ENCODE results near the gene LENEP.

LENEP gene

DNA sequence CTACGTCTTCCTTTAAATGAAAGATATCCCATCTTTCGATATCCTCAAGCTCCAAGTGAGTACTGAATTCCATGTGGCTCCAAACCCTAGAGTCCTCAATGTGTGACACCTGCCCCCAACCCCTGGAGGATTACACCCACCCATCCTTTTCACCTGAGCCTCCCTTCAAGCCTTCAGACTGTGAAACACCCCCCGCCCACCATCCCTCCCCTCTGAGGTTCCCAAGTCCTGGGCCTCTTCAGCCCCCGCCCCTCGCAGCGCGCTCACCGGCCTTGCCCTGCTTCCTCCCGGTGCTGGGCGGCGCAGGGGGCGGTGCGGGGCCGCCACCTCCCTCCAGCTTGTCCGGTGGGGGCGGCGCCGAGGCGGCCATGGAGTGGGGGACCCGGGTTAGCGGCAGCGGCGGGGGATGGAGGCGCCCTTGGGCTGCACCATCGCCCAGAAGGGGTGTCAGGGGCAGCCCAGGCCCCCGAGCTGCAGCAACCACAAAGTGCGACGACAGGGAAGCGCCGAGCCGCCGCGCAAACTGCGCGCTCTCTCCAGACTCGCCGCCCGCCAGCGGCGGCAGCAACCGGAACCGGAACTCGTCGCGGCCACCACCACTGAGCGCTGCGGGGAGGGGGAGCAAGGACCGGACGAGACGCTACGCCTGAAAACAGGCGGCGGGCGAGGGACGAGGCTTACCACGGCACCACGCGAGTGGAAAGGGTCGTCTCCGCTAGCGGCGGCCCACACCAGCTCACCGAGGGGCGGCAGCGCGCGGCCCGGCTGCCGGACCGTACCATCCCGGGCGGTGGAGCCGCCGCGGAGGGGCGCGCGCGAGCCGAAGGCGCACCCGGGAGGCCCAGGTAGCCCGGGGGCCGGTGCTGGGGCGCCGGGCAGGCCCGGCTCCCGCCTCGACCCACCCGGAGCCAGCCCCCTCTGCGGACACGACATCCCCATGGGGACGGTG is 31.9 kb upstream of the LENEP start, which contains the start of gene PYGO2:
Gene PYGO2 (minus strand): TSS at position 576 of the 949 bp plus-strand sequence. CDS start 206 bp downstream, at position 370.
- no peaks in the 10 kb centered on the region for H3K27me3 ChIP-seq (ENCODE audit: insufficient read depth, low read length)
- H3K79me2 ChIP-seq (ENCODE audit: control insufficient read depth, insufficient read depth, low read length, unreplicated experiment), result peaks cover 14% of the 10 kb centered on the region
- H3K4me3 ChIP-seq (ENCODE audit: low read depth, low read length), result peak within 1 kb of the TSS; percentile 83
- H2AFZ ChIP-seq (ENCODE audit: low read length, unreplicated experiment), result peak within 1 kb of the TSS; percentile 57
- peaks cover 3% of the 10 kb centered on the region; the same call in 1 of the 2 replicates for H3K36me3 ChIP-seq (ENCODE audit: insufficient read depth, low read length)
- H3K4me1 ChIP-seq (ENCODE audit: control insufficient read depth, insufficient read depth, low read length, unreplicated experiment), result peaks cover 34% of the 10 kb centered on the region
- H3K27ac ChIP-seq (ENCODE audit: low read depth, low read length), result peak within 1 kb of the TSS; percentile 80

DNA sequence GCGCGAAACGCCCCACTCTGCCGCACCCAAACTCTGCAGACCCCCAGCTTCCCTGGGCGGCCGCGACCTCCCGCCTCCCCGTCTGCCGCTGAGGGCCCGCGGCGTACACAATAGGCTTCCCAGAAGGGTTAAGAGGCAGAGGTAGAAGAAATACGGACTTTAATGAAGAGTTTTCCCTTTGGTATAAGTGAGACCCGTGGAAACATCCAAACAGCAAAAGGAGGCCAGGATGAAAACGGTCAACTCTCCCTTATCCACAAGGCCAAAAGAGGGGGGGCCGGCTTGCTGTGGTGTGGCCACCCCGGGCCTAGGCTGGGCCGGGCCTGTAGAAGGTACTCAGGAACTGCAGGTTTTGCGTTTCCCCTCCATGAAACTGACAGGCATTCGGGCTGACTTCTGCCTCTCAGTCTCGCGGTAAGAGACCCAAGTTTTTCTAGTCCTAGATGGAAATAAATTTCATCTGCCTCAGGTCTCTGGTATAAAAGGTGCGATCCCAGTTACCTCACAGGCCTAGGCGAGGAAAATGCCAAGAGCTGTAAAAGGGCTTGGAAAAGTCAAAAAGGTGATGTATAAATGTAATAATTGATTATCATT is 31.1 kb upstream of the LENEP start:
- Histone ChIP-seq H3K4me3 (ENCODE audit: low read depth, low read length) (peak overlapping the region; percentile 83), H3K4me1 (ENCODE audit: control insufficient read depth, insufficient read depth, low read length, unreplicated experiment) (peaks cover 36% of the 10 kb centered on the region), H3K27me3 (ENCODE audit: insufficient read depth, low read length) (no peaks in the 10 kb centered on the region), H3K27ac (ENCODE audit: low read depth, low read length) (peak overlapping the region; percentile 80), H3K79me2 (ENCODE audit: control insufficient read depth, insufficient read depth, low read length, unreplicated experiment) (peaks cover 22% of the 10 kb centered on the region), H3K36me3 (ENCODE audit: insufficient read depth, low read length) (peaks cover 3% of the 10 kb centered on the region; the same call in 1 of the 2 replicates), H2AFZ (ENCODE audit: low read length, unreplicated experiment) (no peak overlapping the region)

DNA sequence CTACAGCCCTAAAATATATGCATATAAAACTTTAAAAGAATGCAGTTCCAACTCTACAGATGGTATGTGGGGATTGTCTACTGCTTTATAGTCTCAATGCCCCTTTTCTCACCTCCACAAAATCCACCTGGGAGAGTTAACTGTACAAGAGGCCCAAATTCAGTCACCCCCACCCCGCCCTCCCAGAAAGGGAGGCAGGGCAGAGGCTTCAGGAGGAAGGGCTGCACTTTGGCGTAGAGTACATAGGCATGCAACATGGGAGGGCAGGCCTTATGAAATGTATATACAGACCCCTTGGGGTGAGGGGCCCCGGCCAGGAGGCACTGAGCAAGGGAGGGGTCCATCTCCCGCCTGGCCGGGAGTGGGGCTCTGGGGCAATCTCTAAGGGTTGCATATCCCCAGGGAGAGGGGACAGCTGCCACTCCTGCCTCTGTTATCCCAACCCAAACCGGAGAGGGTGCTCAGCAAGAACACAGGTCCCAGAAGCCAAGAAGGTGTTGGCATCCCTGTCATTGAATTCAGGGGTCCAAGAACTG is 30.5 kb upstream of the LENEP start:
- Histone ChIP-seq H3K27me3 (ENCODE audit: insufficient read depth, low read length) (no peaks in the 10 kb centered on the region), H3K79me2 (ENCODE audit: control insufficient read depth, insufficient read depth, low read length, unreplicated experiment) (peaks cover 28% of the 10 kb centered on the region), H3K4me1 (ENCODE audit: control insufficient read depth, insufficient read depth, low read length, unreplicated experiment) (peaks cover 42% of the 10 kb centered on the region), H3K4me3 (ENCODE audit: low read depth, low read length) (peak overlapping the region; percentile 83), H2AFZ (ENCODE audit: low read length, unreplicated experiment) (no peak overlapping the region), H3K36me3 (ENCODE audit: insufficient read depth, low read length) (peaks cover 3% of the 10 kb centered on the region; the same call in 1 of the 2 replicates), H3K27ac (ENCODE audit: low read depth, low read length) (no peak overlapping the region)

DNA sequence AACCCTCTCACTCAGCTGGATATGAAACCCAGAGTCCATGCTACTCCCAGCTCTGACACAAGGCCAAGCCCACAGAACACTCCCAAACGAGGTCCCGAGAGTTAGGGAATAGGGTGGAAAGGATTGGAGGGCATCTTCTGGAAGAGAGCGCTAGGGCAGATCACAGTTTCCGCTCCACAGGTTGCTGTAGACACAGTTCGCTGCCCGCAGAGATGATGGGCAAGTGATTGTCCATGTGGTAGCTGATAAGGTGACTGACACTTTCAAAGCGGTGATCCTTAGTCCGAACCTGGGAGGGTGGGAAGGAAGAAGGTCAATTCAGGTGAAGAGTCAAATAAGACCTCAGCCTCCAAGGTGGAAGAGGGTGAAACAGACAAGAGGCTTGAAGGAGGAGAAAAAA is 29.7 kb upstream of the LENEP start:
- H3K27ac ChIP-seq (ENCODE audit: low read depth, low read length), result no peak overlapping the region

DNA sequence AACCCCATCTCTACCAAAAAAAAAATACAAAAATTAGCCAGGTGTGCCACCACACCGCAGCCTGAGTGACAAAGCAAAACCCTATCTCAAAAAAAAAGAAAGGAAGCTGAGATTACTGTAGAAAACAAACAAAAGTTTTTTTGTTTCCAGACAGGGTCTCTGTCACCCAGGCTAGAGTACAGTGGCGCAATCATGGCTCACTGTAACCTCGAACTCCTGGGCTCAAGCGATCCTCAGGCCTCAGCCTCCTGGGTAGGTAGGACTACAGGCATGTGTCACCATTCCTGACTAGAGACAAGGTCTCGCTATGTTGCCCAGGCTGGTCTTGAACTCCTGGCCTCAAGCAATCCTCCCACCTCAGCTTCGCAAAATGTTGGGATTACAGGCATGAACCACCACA is 29.0 kb upstream of the LENEP start:
- Histone ChIP-seq H3K36me3 (ENCODE audit: insufficient read depth, low read length) (peaks cover 3% of the 10 kb centered on the region; the same call in 1 of the 2 replicates), H2AFZ (ENCODE audit: low read length, unreplicated experiment) (no peak overlapping the region), H3K27ac (ENCODE audit: low read depth, low read length) (peak overlapping the region; percentile 15; the same call in 1 of the 2 replicates), H3K4me1 (ENCODE audit: control insufficient read depth, insufficient read depth, low read length, unreplicated experiment) (peaks cover 50% of the 10 kb centered on the region), H3K27me3 (ENCODE audit: insufficient read depth, low read length) (no peaks in the 10 kb centered on the region), H3K4me3 (ENCODE audit: low read depth, low read length) (no peak overlapping the region), H3K79me2 (ENCODE audit: control insufficient read depth, insufficient read depth, low read length, unreplicated experiment) (peaks cover 43% of the 10 kb centered on the region)

More for the DNA sequence above, 29.7 kb upstream of the LENEP start:
- no peak overlapping the region for H3K4me3 ChIP-seq (ENCODE audit: low read depth, low read length)
- peaks cover 3% of the 10 kb centered on the region; the same call in 1 of the 2 replicates for H3K36me3 ChIP-seq (ENCODE audit: insufficient read depth, low read length)
- peaks cover 49% of the 10 kb centered on the region for H3K4me1 ChIP-seq (ENCODE audit: control insufficient read depth, insufficient read depth, low read length, unreplicated experiment)
- peaks cover 36% of the 10 kb centered on the region for H3K79me2 ChIP-seq (ENCODE audit: control insufficient read depth, insufficient read depth, low read length, unreplicated experiment)
- no peaks in the 10 kb centered on the region for H3K27me3 ChIP-seq (ENCODE audit: insufficient read depth, low read length)
- H2AFZ ChIP-seq (ENCODE audit: low read length, unreplicated experiment), result no peak overlapping the region

DNA sequence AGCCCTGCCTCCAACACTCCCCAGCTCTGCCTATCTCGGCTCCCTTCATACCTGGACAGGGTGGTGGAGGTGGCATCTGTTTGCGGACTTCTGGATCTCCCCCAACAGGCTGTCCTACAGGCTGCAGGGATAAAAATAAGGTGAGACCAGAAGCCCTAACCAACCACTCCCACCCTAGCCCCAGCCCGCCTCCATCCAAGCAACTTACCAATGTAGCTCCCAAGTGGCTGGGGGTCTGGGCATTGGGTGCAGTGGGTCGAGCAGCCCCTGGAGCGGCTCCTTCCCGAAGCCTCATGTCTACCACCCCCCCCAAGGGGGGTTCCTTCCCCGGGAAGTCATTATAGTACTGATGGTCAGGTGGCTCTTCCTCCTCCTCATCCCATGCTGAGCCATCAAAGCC is 27.3 kb upstream of the LENEP start:
- H3K4me3 ChIP-seq (ENCODE audit: low read depth, low read length), result no peak overlapping the region
- no peak overlapping the region for H2AFZ ChIP-seq (ENCODE audit: low read length, unreplicated experiment)
- no peaks in the 10 kb centered on the region for H3K27me3 ChIP-seq (ENCODE audit: insufficient read depth, low read length)
- H3K36me3 ChIP-seq (ENCODE audit: insufficient read depth, low read length), result peaks cover 3% of the 10 kb centered on the region; the same call in 1 of the 2 replicates
- H3K4me1 ChIP-seq (ENCODE audit: control insufficient read depth, insufficient read depth, low read length, unreplicated experiment), result peaks cover 51% of the 10 kb centered on the region
- H3K27ac ChIP-seq (ENCODE audit: low read depth, low read length), result no peak overlapping the region
- peaks cover 50% of the 10 kb centered on the region for H3K79me2 ChIP-seq (ENCODE audit: control insufficient read depth, insufficient read depth, low read length, unreplicated experiment)

DNA sequence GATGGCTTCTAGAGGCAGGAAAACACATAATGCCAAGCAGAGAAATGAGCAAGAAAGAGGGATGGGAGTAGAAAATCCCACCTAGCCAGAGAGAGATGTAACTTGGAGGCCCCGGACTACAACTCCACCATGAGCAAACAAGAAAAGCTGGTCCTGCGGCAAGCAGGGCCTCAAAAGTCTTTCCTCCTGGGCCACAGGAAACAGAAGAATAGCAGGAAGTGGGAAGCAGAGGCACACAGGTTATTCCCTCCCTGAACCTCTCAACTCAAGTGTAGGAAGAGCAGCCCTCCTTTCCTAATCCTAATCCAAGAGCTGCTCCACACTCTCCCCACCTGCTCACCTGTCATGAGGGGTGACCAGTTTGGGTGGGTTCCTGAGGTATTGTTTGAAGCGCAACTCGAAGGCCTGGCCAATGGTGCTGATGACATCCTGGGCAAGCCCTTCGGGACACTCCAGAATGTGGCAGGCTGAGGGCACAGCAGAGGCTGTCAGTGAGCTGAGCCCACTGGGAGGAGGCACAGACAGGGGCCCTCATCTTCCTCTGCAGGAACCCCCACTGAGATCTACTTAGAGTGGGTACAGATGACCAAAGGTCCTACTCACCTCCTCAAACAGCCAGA is 25.9 kb upstream of the LENEP start:
- Histone ChIP-seq H3K79me2 (ENCODE audit: control insufficient read depth, insufficient read depth, low read length, unreplicated experiment) (peaks cover 50% of the 10 kb centered on the region), H3K4me1 (ENCODE audit: control insufficient read depth, insufficient read depth, low read length, unreplicated experiment) (peaks cover 61% of the 10 kb centered on the region), H3K36me3 (ENCODE audit: insufficient read depth, low read length) (peaks cover 3% of the 10 kb centered on the region; the same call in 1 of the 2 replicates), H3K27ac (ENCODE audit: low read depth, low read length) (peak overlapping the region; percentile 31), H2AFZ (ENCODE audit: low read length, unreplicated experiment) (no peak overlapping the region), H3K27me3 (ENCODE audit: insufficient read depth, low read length) (no peaks in the 10 kb centered on the region), H3K4me3 (ENCODE audit: low read depth, low read length) (peak overlapping the region; percentile 90; the same call in 1 of the 2 replicates)

DNA sequence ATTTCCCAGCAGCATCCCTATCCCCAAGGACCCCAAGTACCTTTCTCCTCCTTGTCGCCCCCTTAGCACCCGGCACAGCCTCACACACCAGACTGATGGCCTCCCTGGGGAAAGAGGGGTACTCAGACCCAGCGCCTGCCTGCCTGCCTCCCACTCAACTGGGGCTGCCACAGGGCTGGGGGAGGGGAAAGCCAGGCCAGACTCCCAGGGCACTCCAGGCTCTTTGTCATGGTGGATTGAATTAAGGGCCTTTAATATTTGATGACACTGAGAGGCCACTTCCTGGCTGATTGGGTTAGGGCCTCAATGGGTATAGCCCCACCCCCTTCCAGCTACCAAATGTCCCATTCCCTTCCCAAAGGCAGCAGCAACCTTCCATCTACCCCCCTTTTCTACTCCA is 24.7 kb upstream of the LENEP start:
- Histone ChIP-seq H3K27me3 (ENCODE audit: insufficient read depth, low read length) (no peaks in the 10 kb centered on the region), H3K27ac (ENCODE audit: low read depth, low read length) (peak overlapping the region; percentile 97), H3K4me1 (ENCODE audit: control insufficient read depth, insufficient read depth, low read length, unreplicated experiment) (peaks cover 53% of the 10 kb centered on the region), H3K4me3 (ENCODE audit: low read depth, low read length) (peak overlapping the region; percentile 90), H3K36me3 (ENCODE audit: insufficient read depth, low read length) (peaks cover 3% of the 10 kb centered on the region; the same call in 1 of the 2 replicates), H3K79me2 (ENCODE audit: control insufficient read depth, insufficient read depth, low read length, unreplicated experiment) (peaks cover 50% of the 10 kb centered on the region), H2AFZ (ENCODE audit: low read length, unreplicated experiment) (no peak overlapping the region)

DNA sequence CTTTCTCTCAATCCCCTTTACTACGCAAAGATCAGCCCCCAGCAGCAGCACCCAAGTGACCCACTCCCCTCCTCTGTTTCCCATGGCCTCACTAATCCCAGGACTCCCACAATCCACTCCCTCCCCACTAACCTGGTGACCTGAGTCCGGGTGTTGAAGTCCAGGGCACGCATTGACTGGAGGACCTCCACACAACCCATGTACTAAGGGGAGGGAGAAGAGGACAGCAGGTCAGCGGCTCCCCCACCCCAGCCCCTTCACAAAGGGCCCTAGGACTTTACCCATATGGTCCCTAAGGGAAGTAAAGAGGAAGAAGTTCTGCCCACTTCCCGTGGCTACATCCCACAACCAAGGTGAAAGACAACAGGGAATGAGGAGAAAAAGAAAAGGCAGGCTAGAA is 24.1 kb upstream of the LENEP start:
- Histone ChIP-seq H3K36me3 (ENCODE audit: insufficient read depth, low read length) (peaks cover 3% of the 10 kb centered on the region; the same call in 1 of the 2 replicates), H3K4me1 (ENCODE audit: control insufficient read depth, insufficient read depth, low read length, unreplicated experiment) (peaks cover 50% of the 10 kb centered on the region), H2AFZ (ENCODE audit: low read length, unreplicated experiment) (no peak overlapping the region), H3K79me2 (ENCODE audit: control insufficient read depth, insufficient read depth, low read length, unreplicated experiment) (peaks cover 50% of the 10 kb centered on the region), H3K27me3 (ENCODE audit: insufficient read depth, low read length) (no peaks in the 10 kb centered on the region), H3K27ac (ENCODE audit: low read depth, low read length) (peak overlapping the region; percentile 97), H3K4me3 (ENCODE audit: low read depth, low read length) (peak overlapping the region; percentile 90)

DNA sequence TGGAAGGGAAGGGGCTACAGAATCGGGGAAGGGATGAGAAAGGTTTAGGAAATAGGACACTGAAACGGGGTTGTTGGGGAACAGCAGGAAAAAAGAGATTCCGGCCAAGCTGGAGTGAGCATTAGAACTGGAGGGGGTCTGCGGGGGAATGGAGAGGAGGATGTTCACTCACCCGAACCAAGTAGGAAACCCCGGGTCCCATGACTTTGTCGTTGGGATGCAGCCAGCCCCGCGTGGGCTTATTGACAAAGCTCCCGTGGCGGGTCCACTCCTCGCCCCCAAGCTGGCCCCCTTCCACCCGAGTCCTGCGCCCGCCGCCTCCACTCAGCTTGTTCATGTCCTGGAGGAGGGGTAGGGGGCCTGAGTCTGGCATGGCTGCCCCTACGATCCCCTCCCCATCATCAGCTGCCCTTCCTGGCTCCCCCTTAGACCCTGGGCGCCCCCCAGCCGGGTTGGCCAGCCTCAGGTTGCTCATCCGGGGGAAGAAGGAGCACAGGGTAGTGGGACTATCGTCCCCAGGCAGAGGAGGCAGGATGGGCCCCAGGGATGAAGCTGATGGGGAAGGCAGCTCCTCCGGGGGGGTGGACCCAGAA is 23.4 kb upstream of the LENEP start:
- Histone ChIP-seq H3K4me1 (ENCODE audit: control insufficient read depth, insufficient read depth, low read length, unreplicated experiment) (peaks cover 50% of the 10 kb centered on the region), H2AFZ (ENCODE audit: low read length, unreplicated experiment) (no peak overlapping the region), H3K4me3 (ENCODE audit: low read depth, low read length) (peak overlapping the region; percentile 90), H3K79me2 (ENCODE audit: control insufficient read depth, insufficient read depth, low read length, unreplicated experiment) (peaks cover 51% of the 10 kb centered on the region), H3K27me3 (ENCODE audit: insufficient read depth, low read length) (no peaks in the 10 kb centered on the region), H3K36me3 (ENCODE audit: insufficient read depth, low read length) (no peaks in the 10 kb centered on the region; the same call in 1 of the 2 replicates), H3K27ac (ENCODE audit: low read depth, low read length) (peak overlapping the region; percentile 97)

Measured in ACC112 (cell line).